WI38 (cell line): ENCODE results near the gene SEC22A.

Experiments
- H3K4me3 ChIP-seq: 2 replicates; pipeline ENCODE4 v1.5.1; 2011; ENCODE audit warnings: low read depth, mild to moderate bottlenecking, control low read depth, low read length
- CTCF ChIP-seq: IDR thresholded peaks from 2 replicates; pipeline ENCODE4 v1.5.1; 2012; ENCODE audit warnings: low read depth, mild to moderate bottlenecking, control low read depth, low read length

The SEC22A gene

GRCh38 chr3:123321806-123322205, 120.1 kb downstream of the SEC22A start:
- no peak overlapping the region for H3K4me3 ChIP-seq
- TF ChIP-seq CTCF = no peak

GRCh38 chr3:123322866-123323265, 121.1 kb downstream of the SEC22A start:
- no peak for TF ChIP-seq CTCF
- H3K4me3 ChIP-seq = no peak overlapping the region
